Measurements from ENCODE around the gene RAD51B. TPM values are rescaled to one million over a fixed set of nuclear protein-coding genes. Genes with fewer than 3 reads are reported as not detected.
A peak's percentile ranks its signal among the peaks of the same experiment; 100 is the strongest.

RAD51B gene
- total RNA-seq, 1 donor from 2014 or later, result 5.3 TPM

DNA sequence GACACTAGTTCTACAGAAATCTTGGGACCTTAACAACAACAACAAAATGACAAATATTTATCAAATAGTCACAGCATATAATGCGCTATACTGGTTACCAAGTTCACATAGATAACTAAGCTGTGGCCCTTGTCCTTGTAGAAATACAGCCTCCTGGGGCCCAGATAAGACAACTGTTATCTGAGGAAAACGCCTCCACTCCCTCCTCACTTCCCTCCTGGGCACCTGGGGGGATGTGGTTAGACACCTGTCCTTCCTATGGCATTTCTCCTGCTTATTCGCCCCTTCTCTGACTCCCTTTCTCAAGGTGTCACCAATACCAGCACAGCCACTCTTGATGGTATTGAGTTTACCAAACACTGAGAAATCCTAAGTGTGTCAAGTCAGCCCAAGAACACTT lies 419.4 kb downstream of the RAD51B start:
- DNase-seq (ENCODE audit: low spot score in 2 of 2) (no peak), FAIRE-seq (no peak)

DNA sequence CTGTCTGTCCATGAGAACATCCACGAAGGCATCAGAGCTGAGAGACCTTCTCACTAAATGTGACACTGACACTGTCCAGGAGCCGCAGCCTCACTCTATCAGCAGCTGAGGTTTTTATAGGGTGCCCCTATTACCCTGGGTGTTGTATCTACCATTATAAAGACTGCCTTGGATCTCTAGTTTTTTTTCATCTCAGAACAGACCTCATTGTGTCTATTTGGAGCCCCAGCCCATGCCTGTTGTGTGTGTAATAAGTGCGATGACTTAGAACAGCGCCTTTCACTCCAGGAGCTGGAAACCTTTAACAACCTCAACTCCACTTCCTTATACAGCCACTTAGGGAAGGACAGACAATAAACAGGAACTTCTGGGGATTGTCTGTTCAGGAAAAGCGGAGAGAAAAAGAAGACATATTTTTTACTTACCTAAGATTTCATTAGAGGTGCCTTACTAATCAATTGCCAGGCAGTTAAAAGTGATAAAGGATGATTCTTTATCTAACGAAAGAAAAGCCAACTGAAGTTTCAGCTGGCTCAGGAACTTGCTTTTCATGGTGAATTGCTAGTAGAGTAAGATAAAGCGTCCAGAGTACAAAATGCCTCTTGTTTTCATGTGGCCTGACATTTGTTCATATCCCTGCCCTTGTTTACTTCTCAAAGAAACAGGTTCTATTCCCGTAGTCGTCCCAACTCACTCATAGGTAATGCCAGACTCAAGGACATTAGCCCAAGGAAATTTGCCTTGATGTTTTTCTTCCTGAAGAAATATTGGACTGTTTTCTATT lies 420.6 kb downstream of the RAD51B start:
- DNase-seq (ENCODE audit: low spot score in 2 of 2) (peak in 1 of 2 donors; percentile 24), FAIRE-seq (no peak)

- no peak for DNase-seq (ENCODE audit: low spot score in 2 of 2)
- FAIRE-seq, result no peak
Measured at GRCh38 chr14:68241862-68242487, 422.4 kb downstream of the RAD51B start.

GRCh38 chr14:68243450-68244010 lies 424.0 kb downstream of the RAD51B start:
- FAIRE-seq (no peak), DNase-seq (ENCODE audit: low spot score in 2 of 2) (no peak)

- no peak for FAIRE-seq
- no peak for DNase-seq (ENCODE audit: low spot score in 2 of 2)
Measured at GRCh38 chr14:68244262-68244980, 424.8 kb downstream of the RAD51B start.

DNA sequence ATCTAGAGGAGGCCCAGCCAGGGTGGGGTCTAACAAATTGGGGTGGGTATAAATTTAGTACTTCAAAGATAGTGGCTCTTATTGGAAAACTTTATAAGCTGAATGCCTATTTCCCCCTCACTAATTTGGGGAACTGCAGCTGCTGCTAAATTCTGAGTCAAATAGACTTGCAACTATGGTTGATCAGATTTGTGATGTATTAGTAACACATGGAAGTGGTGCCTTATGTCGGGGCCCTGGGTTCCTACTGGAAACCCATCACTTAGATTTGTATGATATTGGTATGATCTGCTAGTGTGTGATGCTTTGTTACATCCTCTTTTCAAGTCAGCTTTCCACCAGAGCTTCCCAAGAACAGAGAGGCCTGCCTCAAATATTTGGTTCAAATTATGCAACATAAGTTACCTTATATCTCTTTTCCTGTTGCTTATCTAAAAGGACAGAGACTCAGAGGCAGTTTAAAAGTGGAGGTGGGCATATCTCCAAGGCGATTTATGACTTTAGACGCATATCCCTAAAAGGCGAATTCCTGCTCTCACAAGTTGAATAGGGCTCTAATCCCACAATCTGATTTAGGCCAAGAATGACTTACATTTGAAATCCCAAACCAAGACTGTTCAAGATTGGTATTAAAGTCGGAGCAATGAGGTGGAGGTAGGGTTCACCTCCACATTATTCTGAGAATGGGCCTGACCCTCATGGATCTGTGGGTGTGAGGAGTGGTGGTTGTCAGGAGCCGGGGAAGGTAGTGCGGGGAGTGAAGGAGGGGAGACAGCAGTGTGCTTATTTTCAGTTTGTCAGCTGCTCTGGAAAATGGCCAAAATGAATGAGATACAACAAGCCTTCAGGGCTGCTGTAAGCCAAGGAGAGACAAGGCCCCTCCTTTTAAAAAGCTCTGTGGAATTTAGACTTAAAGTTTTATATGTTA lies 425.8 kb downstream of the RAD51B start:
- FAIRE-seq (no peak), DNase-seq (ENCODE audit: low spot score in 2 of 2) (no peak)

DNA sequence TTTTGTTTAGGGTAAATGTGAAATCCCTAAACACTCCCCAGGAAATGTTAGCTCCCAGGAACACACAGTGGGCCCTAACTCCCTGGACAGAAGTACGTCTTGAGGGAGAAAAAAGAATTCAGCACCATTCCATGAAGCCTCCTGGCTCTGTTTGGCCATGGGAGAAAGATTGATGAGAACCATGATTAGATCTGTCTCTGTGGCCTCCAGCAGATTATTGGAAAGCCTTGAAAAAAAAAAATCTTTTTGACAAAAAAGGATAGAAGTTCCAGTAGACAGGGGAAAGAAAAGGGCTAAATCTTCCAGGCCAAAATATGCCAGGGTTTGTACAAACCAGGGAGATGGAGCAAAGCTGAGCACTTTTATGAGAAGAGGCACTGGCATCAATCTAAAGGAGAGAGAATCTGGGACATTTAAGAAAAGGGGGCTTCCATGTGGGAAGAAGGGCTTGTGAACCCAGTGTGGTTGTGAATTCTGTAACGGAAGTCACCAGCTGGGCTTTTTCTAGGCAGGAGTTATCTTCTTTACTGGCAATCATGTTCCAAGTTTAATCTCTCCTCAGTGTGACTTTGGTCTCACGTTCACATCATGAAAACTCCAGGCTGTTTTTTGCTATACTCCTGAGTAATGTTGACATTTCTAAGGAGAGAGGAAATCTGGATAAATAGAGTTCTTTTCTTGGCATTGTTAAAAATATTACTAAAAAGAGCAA lies 426.7 kb downstream of the RAD51B start:
- FAIRE-seq, result no peak

GRCh38 chr14:68246786-68247105 lies 427.2 kb downstream of the RAD51B start:
- FAIRE-seq (no peak), DNase-seq (ENCODE audit: low spot score in 2 of 2) (no peak)

More for the DNA sequence above, 426.7 kb downstream of the RAD51B start:
- DNase-seq (ENCODE audit: low spot score in 2 of 2), result no peak

- FAIRE-seq (no peak), DNase-seq (ENCODE audit: low spot score in 2 of 2) (no peak)
Measured at GRCh38 chr14:68247274-68247673, 427.7 kb downstream of the RAD51B start.

DNA sequence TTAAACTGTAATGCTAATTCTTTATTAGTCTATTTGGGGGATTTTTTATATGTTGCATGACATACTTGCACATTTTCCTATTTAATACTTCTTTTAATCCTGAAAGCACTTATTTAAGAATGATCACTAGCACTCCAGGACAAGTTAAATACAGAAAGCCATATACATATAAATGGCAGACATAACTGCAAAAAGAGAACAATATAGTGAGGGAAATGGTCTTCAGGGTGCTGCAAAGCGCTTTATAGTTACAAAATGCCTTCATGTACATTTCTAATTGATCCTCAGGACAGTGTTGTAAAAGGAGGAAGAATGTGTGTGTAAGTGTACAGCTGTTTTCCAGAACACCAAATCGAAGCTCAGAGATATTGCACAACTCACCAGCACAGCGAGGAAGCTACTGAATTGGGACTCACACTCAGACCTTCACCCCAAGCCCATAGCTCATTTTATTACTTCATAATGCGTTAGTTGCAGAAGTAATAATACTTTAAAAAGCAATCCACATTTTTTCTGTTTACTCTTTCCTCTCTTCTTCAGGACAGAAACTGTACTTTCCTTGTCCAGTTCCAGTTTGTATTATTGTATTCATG lies 428.2 kb downstream of the RAD51B start:
- DNase-seq (ENCODE audit: low spot score in 2 of 2) (no peak), FAIRE-seq (no peak)

GRCh38 chr14:68248481-68249255 lies 429.1 kb downstream of the RAD51B start:
- DNase-seq (ENCODE audit: low spot score in 2 of 2), result peak in 1 of 2 donors; percentile 36
- peak; percentile 30 for FAIRE-seq

GRCh38 chr14:68249661-68250451 lies 430.3 kb downstream of the RAD51B start:
- DNase-seq (ENCODE audit: low spot score in 2 of 2) (peak in 1 of 2 donors; percentile 24), FAIRE-seq (no peak)

GRCh38 chr14:68250927-68251768 lies 431.6 kb downstream of the RAD51B start:
- DNase-seq (ENCODE audit: low spot score in 2 of 2), result no peak
- no peak for FAIRE-seq

- FAIRE-seq, result no peak
Measured at GRCh38 chr14:68251769-68252100, 432.2 kb downstream of the RAD51B start.

GRCh38 chr14:68253160-68253780 lies 433.7 kb downstream of the RAD51B start:
- FAIRE-seq (peak; percentile 31), DNase-seq (ENCODE audit: low spot score in 2 of 2) (no peak)

More at GRCh38 chr14:68251769-68252100, 432.2 kb downstream of the RAD51B start:
- DNase-seq (ENCODE audit: low spot score in 2 of 2), result no peak

DNA sequence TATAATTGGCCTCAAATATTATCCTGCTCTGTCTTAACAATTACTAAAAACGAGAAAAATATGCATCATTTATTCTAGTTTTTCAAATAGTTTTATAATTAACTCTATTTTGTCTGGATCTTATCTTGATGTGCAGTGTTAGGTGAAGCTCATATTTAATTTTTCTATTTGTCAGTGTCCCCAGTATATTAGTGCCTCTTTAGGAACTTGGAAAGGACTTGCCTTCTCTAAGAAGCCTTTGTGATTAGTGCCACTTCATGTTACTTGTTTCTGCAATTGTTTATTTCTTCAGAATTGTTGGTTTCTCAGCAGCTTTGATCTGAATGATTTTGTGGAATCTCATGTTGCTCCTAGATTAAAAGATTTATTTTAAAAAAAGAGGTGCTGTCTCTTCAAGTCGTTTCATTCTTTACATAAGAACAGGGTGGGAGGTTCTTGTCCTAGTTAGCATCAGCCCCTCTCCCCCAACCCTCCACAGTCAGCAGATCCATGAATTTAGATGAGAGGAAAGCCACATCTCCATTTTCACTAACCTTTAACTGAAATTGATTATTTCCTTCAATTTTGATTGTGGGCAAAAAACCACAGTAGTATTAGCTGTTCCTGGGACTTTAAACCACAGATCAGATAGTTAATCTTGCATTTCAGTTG lies 434.4 kb downstream of the RAD51B start:
- FAIRE-seq (no peak), DNase-seq (ENCODE audit: low spot score in 2 of 2) (no peak)
